AG09309 (cell line): ENCODE data around the gene GFOD2.

Experiments
- DNase-seq: peaks from one replicate; pipeline ENCODE4 v3.0.0-alpha.2; 2010; ENCODE audit warnings: low read depth
- H3K4me3 ChIP-seq: 2 replicates; pipeline ENCODE4 v1.5.1; 2011; ENCODE audit warnings: mild to moderate bottlenecking, low read depth, low read length, moderate library complexity; ENCODE audit not compliant: control insufficient read depth
- CTCF ChIP-seq: IDR thresholded peaks from 2 replicates; pipeline ENCODE4 v1.5.1; 2011; ENCODE audit warnings: mild to moderate bottlenecking, low read depth, low read length, inconsistent platforms; ENCODE audit not compliant: insufficient read depth, control insufficient read depth; ENCODE audit errors: missing control alignments

The GFOD2 gene

GRCh38 chr16:67729636-67730248, 10.6 kb upstream of the GFOD2 start:
- no peak for TF ChIP-seq CTCF
- DNase-seq: no peak
- no peak overlapping the region for H3K4me3 ChIP-seq

- no peak for TF ChIP-seq CTCF
- no peak for DNase-seq
- no peak overlapping the region for H3K4me3 ChIP-seq
Measured at GRCh38 chr16:67727521-67728485, 8.7 kb upstream of the GFOD2 start.

GRCh38 chr16:67726106-67727034, 7.3 kb upstream of the GFOD2 start:
- TF ChIP-seq CTCF: no peak
- no peak for DNase-seq
- H3K4me3 ChIP-seq: no peak overlapping the region

- DNase-seq: no peak
- TF ChIP-seq CTCF: no peak
- no peak overlapping the region for H3K4me3 ChIP-seq
Measured at GRCh38 chr16:67723911-67724305, 4.8 kb upstream of the GFOD2 start.

- DNase-seq: peak; percentile 62
- no peak overlapping the region for H3K4me3 ChIP-seq
- no peak for TF ChIP-seq CTCF
Measured at GRCh38 chr16:67723151-67723910, 4.2 kb upstream of the GFOD2 start.
